ENCODE data around the gene C3orf20.

Gene C3orf20

GRCh38 chr3:14784087-14784681, 109.2 kb downstream of the C3orf20 start:
- DNase-seq (ENCODE audit: insufficient read length, low spot score) (no peak), FAIRE-seq (no peak)
- no peak for TF ChIP-seq CTCF (IDR thresholded peaks at IDR 0.05; ENCODE audit: insufficient read depth, missing control alignments)

- DNase-seq (ENCODE audit: insufficient read length, low spot score) (no peak), FAIRE-seq (no peak)
- TF ChIP-seq CTCF (IDR thresholded peaks at IDR 0.05; ENCODE audit: insufficient read depth, missing control alignments) = no peak
Observed at GRCh38 chr3:14785207-14786155, 110.5 kb downstream of the C3orf20 start.

DNA sequence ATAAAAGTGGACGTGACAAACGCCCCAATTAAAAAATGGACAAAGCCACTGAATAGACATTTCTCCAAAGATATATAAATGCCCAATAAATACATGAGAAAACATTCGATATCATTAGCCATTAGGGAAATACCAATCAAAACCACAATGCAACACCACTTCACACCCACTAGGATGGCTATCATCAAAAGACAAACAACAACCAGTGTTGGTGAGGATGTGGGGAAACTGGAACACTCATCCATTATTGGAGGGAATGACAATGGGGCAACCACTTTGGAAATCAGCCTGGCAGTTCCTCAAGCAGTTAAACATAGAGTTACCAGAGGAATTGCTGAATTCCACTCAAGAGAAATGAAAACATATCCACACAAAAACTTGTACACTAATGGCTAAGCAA, 111.4 kb downstream of the C3orf20 start:
- no peak for FAIRE-seq
- TF ChIP-seq CTCF (IDR thresholded peaks at IDR 0.05; ENCODE audit: insufficient read depth, missing control alignments) = no peak
- DNase-seq (ENCODE audit: insufficient read length, low spot score) = no peak

DNA sequence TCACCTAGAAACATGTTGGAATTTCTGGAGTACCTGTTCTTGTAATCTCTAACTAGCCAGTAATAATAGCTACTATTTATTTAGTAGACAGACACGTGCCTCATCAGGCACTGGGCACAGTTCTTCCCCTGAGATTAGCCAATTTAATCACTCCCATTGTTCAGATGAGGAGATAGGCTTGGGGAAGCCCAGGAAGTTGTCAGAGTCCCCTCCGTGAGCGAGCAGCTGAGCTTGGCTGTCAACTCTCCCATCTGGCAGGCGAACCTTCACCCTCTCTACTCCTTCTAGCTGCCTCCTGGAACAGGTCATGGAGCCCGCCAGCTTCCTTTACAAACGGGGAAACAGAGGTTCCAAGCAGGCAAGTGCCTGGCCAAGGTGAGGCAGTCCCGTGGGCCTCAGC, 112.7 kb downstream of the C3orf20 start:
- DNase-seq (ENCODE audit: insufficient read length, low spot score) = no peak
- no peak for FAIRE-seq
- TF ChIP-seq CTCF (IDR thresholded peaks at IDR 0.05; ENCODE audit: insufficient read depth, missing control alignments) = no peak

DNA sequence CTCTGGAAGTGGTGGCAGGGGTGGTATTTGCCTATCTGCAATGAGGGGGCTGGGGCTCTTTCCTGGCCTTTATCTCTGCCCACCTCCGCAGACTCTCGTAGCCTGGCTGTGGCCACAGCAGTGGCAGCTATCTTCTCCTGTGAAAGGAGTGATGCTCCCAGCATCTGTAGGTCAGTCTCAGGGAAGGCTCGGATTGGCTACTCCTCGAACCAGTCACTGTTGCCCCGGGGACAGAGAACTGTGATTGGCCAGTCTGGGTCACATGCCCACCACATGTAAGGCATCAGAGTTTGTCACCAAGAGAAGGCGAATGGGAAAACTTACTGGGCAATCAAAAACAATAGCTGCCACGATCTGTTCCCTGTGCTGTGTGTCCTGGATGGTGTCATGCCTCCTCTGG, 113.7 kb downstream of the C3orf20 start:
- no peak for TF ChIP-seq CTCF (IDR thresholded peaks at IDR 0.05; ENCODE audit: insufficient read depth, missing control alignments)
- no peak for FAIRE-seq
- DNase-seq (ENCODE audit: insufficient read length, low spot score) = no peak

- FAIRE-seq (no peak), DNase-seq (ENCODE audit: insufficient read length, low spot score) (no peak)
- TF ChIP-seq CTCF (IDR thresholded peaks at IDR 0.05; ENCODE audit: insufficient read depth, missing control alignments) = no peak
Observed at GRCh38 chr3:14789221-14789620, 114.3 kb downstream of the C3orf20 start.
